HUDEP-2 (cell line): Measurements from ENCODE around the gene MDH2.
"Not testable (repeated sequence)": the region's sequence is repeated elsewhere in the genome, so short reads cannot be mapped to it uniquely, and the experiment has no call there.

Experiments used
- DNase-seq, 76 experiments: peaks; one replicate each; lab custom pipeline; 2025; ENCODE audit not compliant: unreplicated experiment in 76 of 76; lab: John Stamatoyannopoulos, UW

Gene MDH2, protein sequence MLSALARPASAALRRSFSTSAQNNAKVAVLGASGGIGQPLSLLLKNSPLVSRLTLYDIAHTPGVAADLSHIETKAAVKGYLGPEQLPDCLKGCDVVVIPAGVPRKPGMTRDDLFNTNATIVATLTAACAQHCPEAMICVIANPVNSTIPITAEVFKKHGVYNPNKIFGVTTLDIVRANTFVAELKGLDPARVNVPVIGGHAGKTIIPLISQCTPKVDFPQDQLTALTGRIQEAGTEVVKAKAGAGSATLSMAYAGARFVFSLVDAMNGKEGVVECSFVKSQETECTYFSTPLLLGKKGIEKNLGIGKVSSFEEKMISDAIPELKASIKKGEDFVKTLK

DNA sequence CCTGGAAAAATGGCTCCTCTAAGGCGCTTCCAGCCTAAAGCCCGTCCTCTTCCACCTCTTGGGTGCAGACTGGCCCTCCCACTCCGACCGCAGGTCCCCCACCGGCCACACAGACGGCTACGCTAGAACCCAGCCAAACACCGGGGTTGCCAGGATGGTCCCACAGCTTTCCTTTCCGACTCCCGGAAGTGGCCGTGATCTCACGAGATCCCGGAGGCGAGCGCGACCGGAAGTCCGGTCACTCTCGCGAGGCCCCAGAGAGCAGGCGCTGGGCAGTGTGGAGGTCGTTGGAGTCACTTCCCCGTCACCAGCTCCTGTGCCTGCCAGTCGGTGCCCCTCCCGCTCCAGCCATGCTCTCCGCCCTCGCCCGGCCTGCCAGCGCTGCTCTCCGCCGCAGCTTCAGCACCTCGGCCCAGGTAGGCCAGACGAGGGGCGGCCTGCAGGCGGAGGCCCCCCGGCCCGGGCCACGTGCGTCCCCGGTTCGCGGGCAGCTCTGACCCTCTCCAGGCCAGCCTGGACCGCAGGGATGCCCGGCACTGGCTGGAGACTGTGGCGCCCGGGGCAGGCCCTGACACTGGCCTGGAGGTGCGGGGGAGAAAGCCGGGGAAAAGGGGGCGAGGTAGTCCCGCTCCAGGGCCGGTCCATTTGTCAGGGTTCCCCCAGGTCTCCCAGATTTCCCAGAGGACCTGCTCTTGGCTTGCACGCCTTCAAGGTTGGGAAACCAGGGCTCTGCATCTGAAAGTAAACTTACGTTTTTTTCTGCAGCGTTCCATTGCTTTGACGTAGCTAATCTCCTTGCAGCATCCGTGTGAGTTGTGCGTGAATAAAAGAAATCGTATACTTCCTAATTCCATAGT lies at the start of gene MDH2, which contains the start of gene STYXL1:
TSS of gene MDH2 (plus strand) at position 296 of the 857 bp plus-strand sequence. CDS start at position 351, 55 bp downstream.
TSS of gene STYXL1 (minus strand) at position 190 of the 857 bp plus-strand sequence. CDS start 17,477 bp downstream, outside the sequence.
- peak; percentile 27 to 95 (median 90) for DNase-seq

DNA sequence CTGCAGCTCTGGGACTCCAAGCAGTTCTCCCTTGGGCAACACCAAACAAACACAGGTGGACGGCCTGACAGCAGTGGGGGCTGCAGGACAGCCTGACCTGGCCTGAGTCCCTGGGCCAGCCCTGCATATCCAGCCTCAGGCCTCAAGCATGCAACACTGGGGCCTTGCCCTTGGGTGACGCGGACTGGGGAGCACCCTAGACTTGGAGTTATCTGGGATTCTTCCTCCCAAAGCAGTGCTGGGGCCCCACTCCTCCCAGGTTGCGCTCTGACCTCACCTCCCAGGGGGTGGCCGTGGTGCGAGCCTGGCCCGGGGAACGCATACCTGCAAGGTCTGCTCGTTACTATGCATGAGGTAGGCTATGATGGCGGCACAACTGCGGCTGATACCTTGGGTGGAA lies 47.3 kb upstream of the MDH2 start:
- DNase-seq, result no peak

DNA sequence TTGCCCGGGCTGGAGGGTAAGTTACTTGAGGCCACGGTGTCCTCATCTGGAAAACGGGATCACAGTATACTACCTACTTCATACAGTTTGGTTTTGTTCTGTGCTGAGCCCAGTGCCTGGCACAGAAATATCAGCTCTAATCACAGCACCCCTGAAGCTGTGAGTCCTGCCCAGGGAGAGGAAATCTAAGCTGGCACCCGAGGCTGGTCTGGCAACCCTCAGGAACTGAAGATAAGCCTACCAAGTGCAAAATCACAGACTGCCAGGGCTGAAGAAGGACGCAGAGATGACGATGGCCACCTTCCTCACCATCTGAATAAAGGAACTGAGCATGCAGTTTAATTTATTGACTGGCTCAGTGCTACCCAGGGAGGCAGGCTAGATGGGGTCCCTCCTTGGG lies 45.8 kb upstream of the MDH2 start:
- DNase-seq, result no peak

DNA sequence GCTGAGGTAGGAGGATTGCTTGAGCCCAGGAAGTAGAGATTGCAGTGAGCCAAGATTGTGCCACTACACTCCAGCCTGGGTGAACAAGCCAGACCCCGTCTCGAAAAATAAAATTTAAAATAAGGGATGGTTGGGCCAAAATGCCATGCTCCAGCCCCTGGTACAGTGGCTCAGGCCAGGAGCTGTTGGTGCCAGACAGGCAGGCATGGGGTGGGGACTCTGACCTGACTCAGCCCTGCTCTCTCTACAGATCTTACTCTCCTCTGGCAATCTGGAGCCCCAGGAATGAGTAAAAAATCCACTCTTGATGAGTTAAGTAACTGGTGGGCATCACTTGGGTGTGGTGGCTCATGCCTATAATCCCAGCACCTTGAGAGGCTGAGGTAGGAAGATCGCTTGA lies 45.1 kb upstream of the MDH2 start:
- DNase-seq, result no peak

DNA sequence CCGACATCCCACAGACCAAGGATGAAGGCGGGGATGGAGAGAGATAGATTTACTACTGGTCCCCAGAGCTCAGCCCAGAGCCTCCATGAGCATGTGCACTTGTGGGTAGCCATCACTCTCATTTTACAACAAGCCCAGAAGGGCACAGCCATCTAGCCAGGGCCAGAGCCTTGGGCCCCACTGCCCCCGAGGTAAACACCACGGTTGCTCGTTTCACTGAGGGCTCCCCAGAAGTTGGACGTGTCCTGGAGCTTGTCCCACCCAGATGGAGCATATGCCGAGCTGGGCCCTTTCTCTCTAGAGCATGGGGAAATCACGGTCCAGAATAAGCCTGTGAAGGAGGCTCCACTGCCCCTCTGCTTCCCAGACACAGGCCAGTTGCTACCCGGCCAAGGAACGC lies 44.6 kb upstream of the MDH2 start:
- DNase-seq, result no peak

DNA sequence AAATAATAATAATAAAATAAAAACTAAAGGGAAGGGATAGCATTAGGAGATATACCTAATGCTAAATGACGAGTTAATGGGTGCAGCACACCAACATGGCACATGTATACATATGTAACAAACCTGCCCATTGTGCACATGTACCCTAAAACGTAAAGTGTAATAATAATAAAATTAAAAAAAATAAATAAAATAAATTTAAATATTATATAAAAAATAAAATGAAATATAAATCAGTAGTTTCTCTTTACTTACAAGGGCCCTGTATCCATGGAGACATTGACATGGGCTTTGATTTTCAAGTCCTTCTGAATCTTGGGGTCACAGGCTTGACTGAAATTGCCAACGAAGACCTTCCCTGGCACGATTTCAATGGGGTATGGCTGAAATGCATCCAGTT lies 42.9 kb upstream of the MDH2 start:
- DNase-seq, result not testable (repeated sequence)

DNA sequence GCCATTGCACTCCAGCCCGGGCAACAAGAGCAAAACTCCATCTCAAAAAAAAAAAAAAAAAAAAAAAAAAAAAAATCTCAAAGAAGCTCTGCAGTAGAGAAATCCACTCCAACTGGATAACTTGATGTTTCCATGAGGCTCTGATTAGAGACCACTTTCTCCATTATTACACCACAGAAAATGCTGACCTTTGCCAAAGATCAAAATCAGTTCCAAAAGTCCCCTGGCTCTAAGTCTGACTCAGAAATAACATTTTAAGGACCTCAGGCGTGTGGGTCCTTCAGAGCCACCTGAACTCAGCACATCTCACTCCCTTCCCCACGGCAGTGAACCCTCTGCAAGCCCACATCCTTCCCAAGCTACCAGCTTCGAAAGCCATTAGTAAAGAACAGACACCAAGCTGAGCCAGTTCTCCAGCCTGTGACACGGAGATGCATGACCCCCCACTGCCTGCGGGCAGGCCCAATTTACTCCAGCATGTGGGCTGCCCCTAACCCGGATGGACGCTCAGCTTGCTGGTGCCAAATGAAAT lies 39.7 kb upstream of the MDH2 start:
- no peak for DNase-seq

DNA sequence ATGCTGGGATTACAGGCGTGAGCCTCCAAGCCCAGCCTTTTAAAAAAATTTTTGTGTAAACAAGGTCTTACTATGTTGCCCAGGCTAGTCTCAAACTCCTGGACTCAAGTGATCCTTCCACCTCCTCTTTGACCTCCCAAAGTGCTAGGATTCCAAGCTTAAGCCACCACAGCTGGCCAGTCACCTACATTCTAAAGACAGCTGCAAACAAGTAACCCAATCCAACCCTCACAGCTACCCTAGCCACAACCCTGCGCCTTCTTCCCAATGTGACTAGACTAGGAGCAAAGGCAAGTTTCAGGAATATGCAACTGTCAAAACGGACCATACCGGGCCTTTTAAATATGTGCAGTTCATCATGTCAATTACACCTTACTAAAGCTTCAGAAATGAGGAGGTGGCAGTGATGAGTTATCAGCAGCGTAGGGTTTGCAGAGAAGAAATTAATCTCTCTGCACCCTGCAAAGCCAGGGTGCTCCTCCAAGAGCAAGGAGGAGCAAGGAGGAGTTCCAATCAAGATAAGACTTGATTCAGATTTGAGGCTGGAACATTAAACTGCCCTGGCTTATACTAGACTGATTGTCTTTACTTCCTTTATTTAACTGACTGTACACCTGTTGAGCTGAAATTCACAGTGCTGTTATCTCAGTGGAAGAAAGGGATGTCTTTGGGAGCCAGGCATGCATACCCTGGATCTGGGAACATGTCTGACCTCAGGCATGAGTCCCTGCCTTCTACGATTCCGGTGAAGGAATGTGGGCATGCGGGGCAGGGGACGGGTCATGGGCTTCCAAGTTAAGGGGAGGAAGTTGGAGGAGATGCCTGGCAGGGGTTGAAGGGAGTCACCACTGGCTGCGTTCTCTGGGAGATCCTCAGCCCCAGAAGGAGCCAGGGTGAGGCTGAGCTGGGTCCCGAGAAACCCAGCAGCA lies 38.0 kb upstream of the MDH2 start:
- no peak for DNase-seq

DNA sequence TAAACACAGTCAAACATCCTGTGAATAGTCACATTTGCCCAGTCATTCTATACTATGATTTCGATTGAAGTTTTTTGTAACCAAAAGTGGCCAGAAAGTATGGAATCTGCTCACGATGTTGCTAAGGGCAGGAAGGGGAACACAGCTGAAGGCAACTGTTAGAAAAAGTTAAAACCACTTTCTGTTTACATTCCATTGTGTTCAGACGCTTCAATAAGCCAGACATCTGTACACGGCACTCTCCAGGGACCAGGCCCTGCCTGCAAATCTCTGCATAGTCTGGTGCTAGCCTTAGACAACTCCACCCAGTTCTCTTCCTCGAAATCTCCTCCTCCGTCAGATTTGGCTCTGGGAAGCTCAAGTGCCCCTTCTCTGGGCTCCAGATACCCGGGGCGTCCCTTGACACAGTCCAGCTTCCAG lies 36.5 kb upstream of the MDH2 start:
- no peak for DNase-seq

DNA sequence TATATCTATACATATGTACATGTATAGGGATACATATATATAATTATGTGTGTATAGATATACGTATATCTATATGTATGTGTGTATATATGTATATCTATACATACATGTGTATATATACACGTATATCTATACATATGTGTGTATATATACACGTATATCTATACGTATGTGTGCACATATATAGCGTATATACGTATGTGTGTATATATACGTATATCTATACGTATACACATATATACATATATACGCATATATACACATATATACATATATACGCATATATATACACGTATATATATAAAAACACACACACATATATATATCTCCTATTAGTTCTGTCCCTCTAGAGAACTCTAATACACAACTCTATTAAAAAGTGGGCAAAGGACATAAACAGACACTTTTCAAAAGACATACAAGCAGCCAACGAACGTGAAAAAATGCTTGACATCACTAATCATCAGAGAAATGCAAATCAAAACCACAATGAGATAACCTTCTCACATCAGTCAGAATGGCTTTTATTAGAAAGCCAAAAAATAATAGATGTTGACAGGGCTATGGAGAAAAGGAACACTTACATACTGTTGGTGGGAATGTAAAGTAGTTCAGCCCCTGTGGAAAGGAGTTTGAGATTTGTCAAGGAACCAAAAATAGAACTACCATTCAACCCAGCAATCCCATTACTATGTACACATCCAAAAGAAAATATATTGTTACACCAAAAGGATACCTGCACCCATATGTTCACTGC lies 31.5 kb upstream of the MDH2 start:
- DNase-seq, result no peak

DNA sequence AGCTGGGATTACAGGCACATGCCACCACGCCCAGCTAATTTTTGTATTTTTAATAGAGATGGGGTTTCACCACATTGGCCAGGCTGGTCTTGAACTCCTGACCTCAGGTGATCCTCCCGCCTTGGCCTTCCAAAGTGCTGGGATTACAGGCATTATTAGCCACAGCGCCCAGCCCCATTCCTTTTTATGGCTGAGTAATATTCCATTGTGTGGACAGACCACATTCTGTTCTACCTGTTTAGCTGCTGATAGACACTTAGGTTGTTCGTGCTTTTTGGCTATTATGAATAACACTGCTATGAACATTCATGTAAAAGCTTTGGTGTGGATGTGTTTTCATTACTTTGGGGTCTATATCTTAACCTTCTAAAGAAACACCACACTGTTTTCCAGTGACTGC lies 29.4 kb upstream of the MDH2 start:
- not testable (repeated sequence) for DNase-seq

DNA sequence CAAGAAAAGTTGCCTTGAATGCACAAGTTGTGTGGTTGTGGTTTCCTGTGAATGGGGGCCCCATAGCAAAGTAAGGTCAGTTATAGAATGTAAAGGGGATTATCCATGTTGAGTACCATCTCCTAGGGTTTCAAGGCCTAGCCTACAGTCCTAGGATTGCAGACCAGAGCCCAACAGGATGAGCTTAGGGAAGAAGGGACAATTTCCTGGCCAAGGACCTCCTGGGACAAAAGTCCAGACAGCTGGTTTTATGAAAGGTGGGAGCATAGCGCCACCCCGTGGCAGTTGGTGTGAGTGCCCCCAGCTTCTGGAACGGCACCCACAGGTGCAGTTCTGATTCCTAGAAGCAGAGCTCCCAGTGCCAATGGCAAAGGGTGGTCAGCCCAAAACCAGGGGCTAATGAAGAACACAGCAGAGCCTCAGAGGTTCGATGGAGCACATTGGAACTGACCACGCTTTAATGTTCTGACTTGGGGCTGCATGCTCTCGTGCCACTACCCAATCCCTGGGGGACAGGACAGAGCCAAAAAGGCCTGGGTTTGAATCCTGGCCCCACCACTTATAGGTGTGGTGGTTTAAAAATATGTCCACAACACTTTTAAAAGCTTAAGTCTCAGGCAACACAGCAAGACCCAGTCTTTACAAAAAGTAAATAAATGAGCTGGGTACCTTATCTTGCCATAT lies 27.7 kb upstream of the MDH2 start:
- peak in 63 of 76 experiments; percentile 0 to 66 (median 36) for DNase-seq

DNA sequence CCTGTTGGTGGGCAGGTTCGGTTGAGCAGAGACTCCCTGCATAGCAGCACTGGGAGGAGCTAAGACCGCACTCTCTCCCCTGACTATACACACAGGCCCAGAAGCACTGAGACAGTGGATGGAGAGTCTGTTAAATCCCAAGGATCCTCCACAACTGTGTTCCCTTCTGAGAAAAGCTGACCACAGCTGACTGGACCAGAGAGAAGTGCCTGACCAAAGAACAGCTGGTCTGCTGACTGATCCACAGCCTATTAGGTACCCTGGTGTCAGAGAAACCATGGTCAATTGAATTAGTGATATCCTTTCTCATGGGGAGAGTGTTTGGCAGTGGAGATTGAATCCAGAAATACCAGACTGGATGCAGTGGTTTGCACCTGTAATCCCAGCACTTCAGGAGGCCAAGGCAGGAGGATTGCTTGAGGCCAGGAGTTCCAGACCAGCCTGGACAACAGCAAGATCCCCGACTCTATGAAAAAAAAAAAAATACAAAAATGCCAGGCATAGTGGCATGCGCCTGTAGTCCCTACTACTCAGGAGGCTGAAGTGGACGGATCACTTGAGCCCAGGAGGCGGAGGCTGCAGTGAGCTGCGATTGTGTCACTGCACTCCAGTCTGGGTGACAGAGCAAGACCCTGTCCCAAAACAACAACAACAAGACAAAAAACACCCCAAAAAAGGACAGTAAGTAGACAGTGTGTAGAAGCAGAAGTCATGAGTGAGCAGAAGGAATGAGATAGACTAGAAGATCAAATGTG lies 25.7 kb upstream of the MDH2 start:
- no peak for DNase-seq

DNA sequence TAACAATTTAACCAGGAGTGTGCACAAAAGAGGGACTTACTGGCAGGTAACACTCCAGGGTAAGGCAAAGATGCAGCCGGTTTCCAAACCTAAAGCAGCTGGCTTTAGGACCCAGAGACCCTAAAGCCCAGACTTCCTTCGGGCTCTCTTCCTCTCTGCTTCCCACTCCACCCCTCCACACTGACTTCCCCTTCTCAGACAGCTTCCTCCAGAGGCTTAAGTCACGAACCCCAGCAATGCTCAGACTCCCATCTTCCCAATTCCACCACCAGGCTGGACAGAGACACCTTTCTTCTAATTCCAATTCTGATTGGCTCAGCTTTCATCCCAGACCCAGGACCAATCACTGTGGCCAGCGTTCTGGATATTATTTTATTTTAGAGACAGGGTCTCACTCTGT lies 24.9 kb upstream of the MDH2 start:
- no peak for DNase-seq

DNA sequence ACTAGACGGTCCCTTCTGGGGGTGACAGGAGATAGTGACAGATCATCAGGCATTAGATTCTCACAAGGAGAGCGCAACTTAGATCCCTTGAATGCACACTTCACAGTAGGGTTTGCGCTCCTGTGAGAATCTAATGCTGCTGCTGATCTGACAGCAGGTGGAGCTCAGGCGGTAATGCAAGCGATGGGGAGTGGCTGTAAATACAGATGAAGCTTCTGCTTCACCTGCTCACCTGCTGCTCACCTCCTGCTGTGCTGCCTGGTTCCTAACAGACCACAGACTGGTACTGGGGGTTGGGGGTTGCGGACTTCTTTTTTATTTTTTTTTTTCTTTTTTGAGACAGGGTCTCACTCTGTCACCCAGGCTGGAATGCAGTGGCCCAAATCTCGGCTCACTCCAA lies 18.2 kb upstream of the MDH2 start:
- not testable (repeated sequence) for DNase-seq

DNA sequence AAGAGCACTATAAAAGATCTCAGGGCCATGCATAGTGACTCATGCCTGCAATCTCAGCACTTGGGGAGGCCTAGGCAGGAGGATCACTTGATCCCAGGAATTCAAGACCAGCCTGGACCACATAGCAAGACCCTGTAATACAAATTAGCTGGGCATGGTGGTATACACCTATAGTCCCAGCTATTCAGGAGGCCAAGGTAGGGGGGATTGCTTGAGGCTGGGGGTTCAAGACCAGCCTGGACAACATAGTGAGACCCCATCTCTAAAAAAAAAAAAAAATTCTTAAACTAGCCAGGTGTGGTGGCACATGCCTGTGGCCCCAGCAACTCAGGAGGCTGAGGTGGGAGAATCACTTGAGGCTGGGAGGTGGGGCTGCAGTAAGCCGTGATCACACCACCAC lies 15.9 kb upstream of the MDH2 start:
- no peak for DNase-seq

DNA sequence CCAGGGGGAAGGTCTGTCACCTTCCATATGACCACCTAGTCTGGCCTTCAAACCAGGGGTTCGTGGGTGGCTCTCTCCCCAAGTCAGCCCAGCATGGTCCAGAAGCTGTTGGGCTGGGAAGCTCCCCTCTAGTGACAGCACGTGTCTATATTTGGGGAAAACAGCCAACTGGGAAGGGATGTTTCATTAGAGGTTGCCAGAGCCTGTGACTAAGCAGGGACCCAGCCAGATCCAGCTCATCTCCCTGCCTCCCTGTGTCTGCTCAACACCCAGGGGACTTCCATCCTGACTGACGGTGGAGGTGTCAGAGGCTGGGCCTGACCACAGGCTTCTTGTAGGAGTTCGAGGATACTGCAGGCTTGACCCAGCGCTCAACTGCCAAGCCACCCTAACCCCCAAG lies 10.6 kb upstream of the MDH2 start:
- DNase-seq, result no peak

DNA sequence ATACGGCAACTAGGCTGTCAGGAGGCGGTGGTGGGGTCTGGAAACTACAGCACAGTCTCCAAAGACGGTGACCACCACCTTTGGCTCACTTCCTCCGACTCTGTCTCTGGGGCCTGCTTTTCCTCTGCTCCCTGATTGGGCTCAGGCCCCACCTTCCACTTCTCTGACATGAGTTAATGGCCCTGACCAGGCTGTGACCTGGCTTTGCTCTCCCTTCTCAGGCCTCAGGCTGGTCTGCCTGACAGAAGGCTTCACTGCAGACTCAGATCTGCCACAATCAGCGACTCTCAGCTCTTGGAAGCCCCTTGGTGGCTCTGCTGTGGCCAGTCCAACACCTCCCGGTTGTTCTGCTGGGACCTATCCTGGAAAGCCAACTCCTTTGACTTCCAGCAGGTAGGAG lies 7.8 kb upstream of the MDH2 start:
- no peak for DNase-seq
